ENCODE results near the gene TARM1.
"Not testable (repeated sequence)": the region's sequence is repeated elsewhere in the genome, so short reads cannot be mapped to it uniquely, and the experiment has no call there.

TARM1 gene

GRCh38 chr19:54040003-54040402 lies 41.2 kb downstream of the TARM1 start:
- TF ChIP-seq CTCF (conservative IDR thresholded peaks at IDR 0.05; ENCODE audit: low read depth, low read length): no peak
- no peak overlapping the region for H3K4me2 ChIP-seq
- H2AFZ ChIP-seq (ENCODE audit: low read depth): no peak overlapping the region
- H3K4me3 ChIP-seq (IDR thresholded peaks at IDR 0.05; ENCODE audit: insufficient read depth, low read depth, low read length): no peak overlapping the region
- no peaks in the 10 kb centered on the region for H3K36me3 ChIP-seq (ENCODE audit: insufficient read depth)
- H3K9ac ChIP-seq: no peak overlapping the region
- H4K20me1 ChIP-seq (ENCODE audit: insufficient read depth): no peaks in the 10 kb centered on the region
- H3K27me3 ChIP-seq (ENCODE audit: insufficient read depth, low read depth): no peaks in the 10 kb centered on the region; the same call in 1 of the 2 replicates
- H3K4me1 ChIP-seq (ENCODE audit: low read depth, poor library complexity, severe bottlenecking): no peaks in the 10 kb centered on the region
- H3K79me2 ChIP-seq (ENCODE audit: insufficient read depth, low read depth): no peaks in the 10 kb centered on the region
- no peak overlapping the region for H3K27ac ChIP-seq

- H2AFZ ChIP-seq (ENCODE audit: low read depth); H3K4me1 ChIP-seq (ENCODE audit: low read depth, poor library complexity, severe bottlenecking); H3K79me2 ChIP-seq (ENCODE audit: insufficient read depth, low read depth); H3K27ac ChIP-seq; H3K36me3 ChIP-seq (ENCODE audit: insufficient read depth); H3K4me3 ChIP-seq (IDR thresholded peaks at IDR 0.05; ENCODE audit: insufficient read depth, low read depth, low read length); H3K4me2 ChIP-seq; H4K20me1 ChIP-seq (ENCODE audit: insufficient read depth); H3K9ac ChIP-seq; H3K27me3 ChIP-seq (ENCODE audit: insufficient read depth, low read depth): not testable (repeated sequence)
Observed at GRCh38 chr19:54036542-54036941, 44.6 kb downstream of the TARM1 start.

- no peak overlapping the region for H3K4me3 ChIP-seq (IDR thresholded peaks at IDR 0.05; ENCODE audit: insufficient read depth, low read depth, low read length)
- no peak overlapping the region for H3K9ac ChIP-seq
- no peaks in the 10 kb centered on the region for H4K20me1 ChIP-seq (ENCODE audit: insufficient read depth)
- no peak for TF ChIP-seq CTCF (conservative IDR thresholded peaks at IDR 0.05; ENCODE audit: low read depth, low read length)
- H3K4me2 ChIP-seq: no peak overlapping the region
- no peak overlapping the region for H2AFZ ChIP-seq (ENCODE audit: low read depth)
- no peaks in the 10 kb centered on the region for H3K79me2 ChIP-seq (ENCODE audit: insufficient read depth, low read depth)
- H3K27ac ChIP-seq: no peak overlapping the region
- H3K4me1 ChIP-seq (ENCODE audit: low read depth, poor library complexity, severe bottlenecking): no peaks in the 10 kb centered on the region
- no peaks in the 10 kb centered on the region; the same call in 1 of the 2 replicates for H3K27me3 ChIP-seq (ENCODE audit: insufficient read depth, low read depth)
- H3K36me3 ChIP-seq (ENCODE audit: insufficient read depth): no peaks in the 10 kb centered on the region
Observed at GRCh38 chr19:54035215-54036178, 45.7 kb downstream of the TARM1 start.

DNA sequence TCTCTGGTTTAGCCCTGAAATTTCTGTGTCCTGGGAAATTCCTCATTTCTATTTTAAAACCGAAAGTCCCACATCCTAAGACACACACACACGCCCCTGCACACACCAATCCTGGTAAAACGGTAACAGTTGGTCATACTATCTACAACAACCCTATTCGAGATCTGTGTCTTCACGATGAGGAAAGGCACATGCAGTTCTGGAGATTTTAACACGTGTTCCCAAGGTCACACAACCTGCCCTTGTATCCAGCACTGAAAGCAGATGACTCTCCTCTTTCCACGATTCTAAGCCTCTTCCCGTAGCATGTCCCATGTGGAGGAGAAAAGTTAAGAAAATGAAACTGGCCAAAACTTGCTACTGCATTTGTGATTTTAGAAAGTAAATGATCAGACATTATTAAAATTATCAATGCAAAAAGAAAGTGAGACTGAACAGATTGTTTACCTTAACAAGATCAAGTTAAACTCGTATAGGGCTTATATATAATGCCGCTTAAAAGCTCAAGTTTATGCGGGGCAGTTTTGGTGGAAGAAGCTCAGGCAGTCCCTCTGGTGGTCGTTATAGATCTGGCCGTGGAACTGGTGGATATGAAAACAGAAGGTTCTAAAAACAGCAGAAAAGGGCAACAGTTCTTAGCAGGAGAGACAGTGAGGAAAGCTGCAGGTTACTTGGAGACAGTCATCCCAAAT lies 50.1 kb downstream of the TARM1 start:
- no peak overlapping the region for H3K9ac ChIP-seq
- no peaks in the 10 kb centered on the region for H4K20me1 ChIP-seq (ENCODE audit: insufficient read depth)
- no peaks in the 10 kb centered on the region for H3K36me3 ChIP-seq (ENCODE audit: insufficient read depth)
- H3K79me2 ChIP-seq (ENCODE audit: insufficient read depth, low read depth): no peaks in the 10 kb centered on the region
- no peak overlapping the region for H3K4me2 ChIP-seq
- no peaks in the 10 kb centered on the region for H3K4me1 ChIP-seq (ENCODE audit: low read depth, poor library complexity, severe bottlenecking)
- no peak overlapping the region for H3K27ac ChIP-seq
- H3K27me3 ChIP-seq (ENCODE audit: insufficient read depth, low read depth): no peaks in the 10 kb centered on the region
- no peak overlapping the region for H2AFZ ChIP-seq (ENCODE audit: low read depth)
- no peak overlapping the region for H3K4me3 ChIP-seq (IDR thresholded peaks at IDR 0.05; ENCODE audit: insufficient read depth, low read depth, low read length)
- no peak for TF ChIP-seq CTCF (conservative IDR thresholded peaks at IDR 0.05; ENCODE audit: low read depth, low read length)

Measured in KMS-11 (cell line).